SH-SY5Y (cell line): ENCODE results near the gene ACTR6.

Experiments used
- GATA2 ChIP-seq: IDR thresholded peaks from 2 replicates; pipeline ENCODE4 v1.6.1; 2011; ENCODE audit warnings: mild to moderate bottlenecking, low read depth, low read length
- GATA3 ChIP-seq: IDR thresholded peaks from 2 replicates; pipeline ENCODE4 v1.6.1; 2011; ENCODE audit warnings: low read depth, mild to moderate bottlenecking, low read length, moderate library complexity

The ACTR6 gene

GRCh38 chr12:100266835-100267602, 66.4 kb downstream of the ACTR6 start, which contains the start of the genes DEPDC4 and SCYL2:
TSS of gene DEPDC4 (minus strand) at chr12:100267079. CDS start at chr12:100267076, 3 bp downstream.
TSS of gene SCYL2 (plus strand) at chr12:100267177. CDS start at chr12:100282971, 15,794 bp downstream.
- TF ChIP-seq GATA2 (no peak), GATA3 (no peak)

GRCh38 chr12:100267603-100268281, 67.1 kb downstream of the ACTR6 start:
- TF ChIP-seq GATA3 (no peak), GATA2 (no peak)

DNA sequence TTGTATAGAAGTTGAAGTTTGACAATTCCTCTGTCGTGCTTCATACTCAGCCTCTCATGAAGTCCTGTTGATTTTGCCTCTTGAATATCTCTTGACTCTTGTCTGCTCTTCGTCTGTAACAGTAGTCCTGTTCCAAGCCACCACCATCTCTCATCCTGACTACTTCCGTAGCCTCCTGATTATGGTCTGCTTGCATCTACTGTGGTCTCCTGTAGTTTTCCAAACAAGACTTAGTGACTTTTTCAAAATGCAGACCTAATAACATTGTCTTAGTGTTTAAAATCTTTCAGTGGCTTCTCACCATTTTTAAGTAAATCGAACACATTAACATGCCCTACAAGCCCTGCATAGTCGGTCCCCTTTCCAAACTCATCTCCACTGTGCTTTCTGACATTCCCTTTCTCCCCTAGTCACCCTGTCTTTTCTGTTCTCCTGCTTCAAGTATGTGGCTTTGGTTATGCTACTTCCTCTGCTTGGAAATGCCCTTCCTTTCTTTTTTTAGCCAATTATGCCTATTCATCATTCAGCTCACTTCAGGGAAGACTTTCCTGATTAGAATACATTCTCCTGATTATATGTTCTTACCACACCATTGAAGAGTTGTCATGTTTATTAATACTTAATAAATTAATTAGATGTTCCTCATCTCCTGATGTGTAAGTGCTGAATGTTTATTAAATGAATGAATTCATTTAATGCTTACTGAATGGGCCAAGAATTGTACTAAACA, 68.4 kb downstream of the ACTR6 start:
- no peak for TF ChIP-seq GATA3
- TF ChIP-seq GATA2 = no peak

- no peak for TF ChIP-seq GATA2
These were observed 73.2 kb downstream of the ACTR6 start for GRCh38 chr12:100273782-100274181.
